Glutamatergic neuron (in vitro differentiated cells): ENCODE data around the gene MRPS33. TPM values are rescaled to one million over a fixed set of nuclear protein-coding genes. Genes with fewer than 3 reads are reported as not detected.

ENCODE experiments used
- DNase-seq: peaks from one replicate; pipeline ENCODE4 v3.0.0; 2022
- H3K27ac Mint-ChIP-seq: one replicate; pipeline ENCODE4 v1.8.0; 2020; ENCODE audit warnings: mild to moderate bottlenecking, mixed read lengths, inconsistent platforms; ENCODE audit not compliant: unreplicated experiment
- H3K27me3 Mint-ChIP-seq: one replicate; pipeline ENCODE4 v1.8.0; 2020; ENCODE audit warnings: mild to moderate bottlenecking, moderate library complexity, mixed read lengths, inconsistent platforms; ENCODE audit not compliant: unreplicated experiment
- H3K36me3 Mint-ChIP-seq: one replicate; pipeline ENCODE4 v1.8.0; 2020; ENCODE audit warnings: mild to moderate bottlenecking, mixed read lengths, inconsistent platforms; ENCODE audit not compliant: unreplicated experiment
- H3K4me1 Mint-ChIP-seq: one replicate; pipeline ENCODE4 v1.8.0; 2020; ENCODE audit warnings: mild to moderate bottlenecking, low read depth, mixed read lengths, inconsistent platforms; ENCODE audit not compliant: unreplicated experiment
- H3K4me3 Mint-ChIP-seq: one replicate; pipeline ENCODE4 v1.8.0; 2020; ENCODE audit warnings: mild to moderate bottlenecking, mixed read lengths, inconsistent platforms; ENCODE audit not compliant: unreplicated experiment
- H3K9me3 Mint-ChIP-seq: one replicate; pipeline ENCODE4 v1.8.0; 2020; ENCODE audit warnings: mild to moderate bottlenecking, moderate library complexity, mixed read lengths, inconsistent platforms; ENCODE audit not compliant: unreplicated experiment
- total RNA-seq: library from RNA; stranded (reverse); fragmentation: NEBNext Ultra II Directional; extraction: Animal tissue kit (Norgen Biotek cat#: 25700); gene quantifications from one replicate; pipeline ENCODE4 v1.2.1, GENCODE V29; 2021; ENCODE audit not compliant: unreplicated experiment
- TF ChIP-seq, protein P1 (sequence below): fragments of 200-600 bp; sonication (generic); IDR thresholded peaks from one replicate; pipeline ENCODE4 v1.5.0; 2021; ENCODE audit not compliant: partially characterized antibody, unreplicated experiment

MRPS33 gene
- total RNA-seq, 1 donor from 2014 or later: 33.9 TPM

DNA sequence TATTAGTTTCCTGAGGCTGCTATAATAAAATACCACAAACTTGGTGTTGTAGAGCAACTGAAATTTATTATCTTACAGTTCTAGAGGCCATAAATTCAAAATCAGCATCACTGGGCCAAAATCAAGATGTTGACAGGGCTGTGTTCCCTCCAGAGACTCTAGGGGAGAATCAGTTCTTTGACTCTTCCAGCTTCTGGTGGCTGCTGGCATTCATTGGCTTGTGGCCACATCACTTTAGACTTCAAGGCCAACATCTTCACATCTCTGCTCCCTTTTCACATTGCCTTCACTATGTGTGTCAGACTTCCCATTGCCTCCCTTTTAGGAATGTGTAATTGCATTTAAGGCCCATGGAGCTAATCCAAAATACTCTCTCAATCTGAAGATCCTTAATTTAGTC is 1.6 kb upstream of the MRPS33 start:
- TF ChIP-seq, protein P1, sequence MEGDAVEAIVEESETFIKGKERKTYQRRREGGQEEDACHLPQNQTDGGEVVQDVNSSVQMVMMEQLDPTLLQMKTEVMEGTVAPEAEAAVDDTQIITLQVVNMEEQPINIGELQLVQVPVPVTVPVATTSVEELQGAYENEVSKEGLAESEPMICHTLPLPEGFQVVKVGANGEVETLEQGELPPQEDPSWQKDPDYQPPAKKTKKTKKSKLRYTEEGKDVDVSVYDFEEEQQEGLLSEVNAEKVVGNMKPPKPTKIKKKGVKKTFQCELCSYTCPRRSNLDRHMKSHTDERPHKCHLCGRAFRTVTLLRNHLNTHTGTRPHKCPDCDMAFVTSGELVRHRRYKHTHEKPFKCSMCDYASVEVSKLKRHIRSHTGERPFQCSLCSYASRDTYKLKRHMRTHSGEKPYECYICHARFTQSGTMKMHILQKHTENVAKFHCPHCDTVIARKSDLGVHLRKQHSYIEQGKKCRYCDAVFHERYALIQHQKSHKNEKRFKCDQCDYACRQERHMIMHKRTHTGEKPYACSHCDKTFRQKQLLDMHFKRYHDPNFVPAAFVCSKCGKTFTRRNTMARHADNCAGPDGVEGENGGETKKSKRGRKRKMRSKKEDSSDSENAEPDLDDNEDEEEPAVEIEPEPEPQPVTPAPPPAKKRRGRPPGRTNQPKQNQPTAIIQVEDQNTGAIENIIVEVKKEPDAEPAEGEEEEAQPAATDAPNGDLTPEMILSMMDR: no peak
- H3K4me1 Mint-ChIP-seq: no peaks in the 10 kb centered on the region
- no peak overlapping the region for H3K27ac Mint-ChIP-seq
- H3K4me3 Mint-ChIP-seq: no peak overlapping the region
- no peak for DNase-seq
- peaks cover 2% of the 10 kb centered on the region for H3K9me3 Mint-ChIP-seq
- H3K36me3 Mint-ChIP-seq: no peaks in the 10 kb centered on the region
- no peaks in the 10 kb centered on the region for H3K27me3 Mint-ChIP-seq

DNA sequence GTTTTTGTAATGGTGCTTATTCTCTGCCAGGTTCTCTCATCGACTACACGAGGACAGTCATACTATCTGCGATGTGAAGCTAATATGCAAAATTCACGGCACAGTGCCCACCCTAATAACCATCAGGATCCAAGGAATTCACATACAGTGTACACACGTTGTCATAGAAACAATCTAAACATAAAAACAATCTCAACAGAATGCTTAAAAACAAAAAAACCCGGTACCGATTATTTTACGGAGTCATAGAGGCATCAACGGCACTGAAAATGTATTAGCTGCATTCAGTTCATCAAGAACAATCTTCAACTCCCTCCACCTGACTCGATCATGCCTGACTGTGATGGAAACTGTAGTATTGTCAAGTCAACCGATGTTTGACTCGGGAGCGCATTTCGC is 628 bp downstream of the MRPS33 start:
- no peaks in the 10 kb centered on the region for H3K27me3 Mint-ChIP-seq
- TF ChIP-seq, protein P1: no peak
- DNase-seq: no peak
- H3K27ac Mint-ChIP-seq: peak overlapping the region; percentile 88
- H3K4me1 Mint-ChIP-seq: no peaks in the 10 kb centered on the region
- H3K36me3 Mint-ChIP-seq: no peaks in the 10 kb centered on the region
- H3K9me3 Mint-ChIP-seq: peaks cover 2% of the 10 kb centered on the region
- H3K4me3 Mint-ChIP-seq: peak overlapping the region; percentile 86

DNA sequence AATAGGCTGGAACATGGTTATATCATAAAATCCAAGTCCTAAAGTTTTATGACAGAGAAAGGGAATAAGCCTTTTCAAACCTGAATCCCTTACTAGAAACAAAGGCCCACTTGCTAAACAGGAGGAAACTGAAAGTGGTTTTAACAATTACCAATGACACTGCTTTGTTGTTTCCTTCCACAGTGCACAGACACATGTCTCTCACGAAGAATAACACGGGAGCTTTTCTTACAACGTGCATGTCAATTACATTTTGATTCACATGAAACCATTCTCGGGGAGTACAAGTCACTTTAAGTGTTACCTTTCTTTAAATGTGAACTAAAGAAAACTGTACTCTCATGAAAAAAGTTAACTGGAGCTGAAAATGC is 1.4 kb downstream of the MRPS33 start:
- Mint-ChIP-seq H3K4me1 (no peaks in the 10 kb centered on the region), H3K27me3 (no peaks in the 10 kb centered on the region), H3K4me3 (peak overlapping the region; percentile 86), H3K36me3 (no peaks in the 10 kb centered on the region), H3K27ac (no peak overlapping the region), H3K9me3 (peaks cover 2% of the 10 kb centered on the region)
- TF ChIP-seq, protein P1: no peak
- no peak for DNase-seq

DNA sequence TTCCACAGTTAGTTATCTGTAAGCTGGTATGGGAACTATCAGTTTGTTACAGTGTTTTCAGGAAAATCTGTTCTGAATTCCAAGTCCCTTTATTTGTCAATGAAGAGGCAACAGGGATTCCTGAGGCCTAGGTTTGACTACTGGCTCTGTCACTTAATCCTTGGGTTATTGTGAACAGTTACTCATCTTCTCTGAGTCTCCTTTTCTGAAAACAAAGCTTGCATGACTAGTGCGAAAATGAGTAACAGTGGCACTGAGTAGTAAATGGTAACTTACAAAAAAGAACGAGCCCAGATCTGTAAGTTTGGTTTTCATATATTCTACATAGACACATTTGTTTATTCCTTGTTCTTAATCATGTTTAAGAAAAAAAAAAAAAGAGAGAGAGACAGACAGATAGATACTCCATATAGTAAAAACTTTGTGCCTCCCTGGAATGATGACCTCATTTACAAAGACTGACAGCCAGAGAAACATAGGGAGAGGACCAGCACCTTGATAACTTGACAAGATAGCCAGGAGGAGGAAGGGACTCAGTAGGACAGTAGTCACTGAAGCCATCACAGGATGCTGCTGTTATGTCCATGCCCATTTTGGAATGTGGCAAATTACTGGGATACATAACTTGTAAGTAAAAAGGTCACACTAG is 1.9 kb downstream of the MRPS33 start:
- no peak for DNase-seq
- H3K27me3 Mint-ChIP-seq: no peaks in the 10 kb centered on the region
- no peak overlapping the region for H3K27ac Mint-ChIP-seq
- TF ChIP-seq, protein P1: no peak
- no peaks in the 10 kb centered on the region for H3K36me3 Mint-ChIP-seq
- peak overlapping the region; percentile 67 for H3K4me3 Mint-ChIP-seq
- no peaks in the 10 kb centered on the region for H3K4me1 Mint-ChIP-seq
- H3K9me3 Mint-ChIP-seq: peaks cover 2% of the 10 kb centered on the region

DNA sequence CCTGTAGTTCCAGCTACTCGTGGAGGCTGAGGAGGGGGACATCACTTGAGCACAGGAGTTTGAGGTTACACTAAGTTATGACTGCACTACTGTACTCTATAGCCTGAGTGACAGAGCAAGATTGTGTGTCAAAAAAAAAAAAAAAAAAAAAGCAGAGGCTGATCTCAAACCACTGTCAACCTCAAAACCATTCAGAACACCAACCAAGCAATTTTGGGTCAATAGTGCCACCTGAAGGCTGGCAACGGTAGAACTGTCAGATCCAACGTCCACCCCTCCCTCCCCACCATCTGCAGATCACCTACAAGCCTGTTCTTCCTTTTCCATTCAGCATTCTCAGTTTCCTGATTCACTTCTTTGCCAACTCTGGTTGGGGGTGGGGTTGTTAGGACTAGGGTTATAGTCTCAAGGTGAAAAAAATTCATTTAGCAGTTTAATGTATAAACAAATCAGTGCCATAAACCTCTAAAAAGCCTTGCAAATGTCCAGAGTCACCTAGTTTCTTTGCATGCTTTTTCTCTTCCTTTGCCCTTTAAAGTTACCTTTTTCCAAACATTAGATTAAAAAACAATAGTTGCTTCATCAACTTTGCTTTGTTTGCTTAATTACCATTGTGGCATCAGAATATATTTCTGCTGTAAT is 2.6 kb downstream of the MRPS33 start:
- no peak overlapping the region for H3K27ac Mint-ChIP-seq
- peak; percentile 65 for DNase-seq
- H3K4me3 Mint-ChIP-seq: no peak overlapping the region
- TF ChIP-seq, protein P1: peak; percentile 12
- no peaks in the 10 kb centered on the region for H3K27me3 Mint-ChIP-seq
- H3K4me1 Mint-ChIP-seq: no peaks in the 10 kb centered on the region
- no peaks in the 10 kb centered on the region for H3K36me3 Mint-ChIP-seq
- H3K9me3 Mint-ChIP-seq: peaks cover 2% of the 10 kb centered on the region
